BLaER1 (cell line): Measurements from ENCODE around the gene ZBTB20.
"Not testable (repeated sequence)": the region's sequence is repeated elsewhere in the genome, so short reads cannot be mapped to it uniquely, and the experiment has no call there.

Source experiments
- H3K27ac ChIP-seq: shearing (Covaris generic); formaldehyde crosslinking; 2 replicates; pipeline ENCODE4 v1.8.1; 2022
- H3K27me3 ChIP-seq: shearing (Covaris generic); formaldehyde crosslinking; 2 replicates; pipeline ENCODE4 v1.8.1; 2022
- H3K36me3 ChIP-seq: shearing (Covaris generic); formaldehyde crosslinking; 2 replicates; pipeline ENCODE4 v1.8.1; 2022
- H3K4me1 ChIP-seq: shearing (Covaris generic); formaldehyde crosslinking; 2 replicates; pipeline ENCODE4 v1.8.1; 2022
- H3K4me2 ChIP-seq: shearing (Covaris generic); formaldehyde crosslinking; 2 replicates; pipeline ENCODE4 v1.8.1; 2022
- H3K4me3 ChIP-seq: shearing (Covaris generic); formaldehyde crosslinking; 2 replicates; pipeline ENCODE4 v1.8.1; 2022
- H3K9ac ChIP-seq: shearing (Covaris generic); formaldehyde crosslinking; 2 replicates; pipeline ENCODE4 v1.8.1; 2022
- H3K9me3 ChIP-seq: shearing (Covaris generic); formaldehyde crosslinking; 2 replicates; pipeline ENCODE4 v1.8.1; 2022
- H4K20me1 ChIP-seq: shearing (Covaris generic); formaldehyde crosslinking; 2 replicates; pipeline ENCODE4 v1.8.1; 2022
- Cebpa-rat ChIP-seq: shearing (Covaris generic); IDR thresholded peaks from 2 replicates; pipeline ENCODE4 v1.8.1; 2022

The ZBTB20 gene

DNA sequence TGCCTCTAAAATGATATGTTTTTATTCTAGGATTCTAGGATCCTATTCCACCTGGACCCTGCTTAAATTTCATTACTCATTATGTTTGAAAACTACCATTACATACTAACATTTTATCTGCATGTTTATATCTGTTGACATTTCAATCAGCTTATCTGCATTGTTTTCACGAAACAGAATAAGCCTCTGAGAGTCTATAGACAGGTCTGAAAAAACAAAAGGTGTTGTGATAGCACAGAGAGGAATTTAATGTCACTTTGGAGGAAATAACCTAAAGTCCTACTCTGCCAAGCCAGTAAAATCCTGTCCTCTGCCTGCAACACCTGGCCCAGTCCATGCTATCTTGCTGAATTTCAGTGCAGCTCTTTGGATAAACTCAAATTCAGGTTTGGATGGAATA is 315.2 kb downstream of the ZBTB20 start:
- no peaks in the 10 kb centered on the region for H3K27me3 ChIP-seq
- no peaks in the 10 kb centered on the region for H4K20me1 ChIP-seq
- H3K4me1 ChIP-seq: no peaks in the 10 kb centered on the region
- no peak overlapping the region for H3K27ac ChIP-seq
- H3K9ac ChIP-seq: no peak overlapping the region
- H3K4me3 ChIP-seq: no peak overlapping the region
- no peak overlapping the region for H3K4me2 ChIP-seq
- no peaks in the 10 kb centered on the region for H3K36me3 ChIP-seq
- no peak for TF ChIP-seq Cebpa-rat
- no peaks in the 10 kb centered on the region for H3K9me3 ChIP-seq

DNA sequence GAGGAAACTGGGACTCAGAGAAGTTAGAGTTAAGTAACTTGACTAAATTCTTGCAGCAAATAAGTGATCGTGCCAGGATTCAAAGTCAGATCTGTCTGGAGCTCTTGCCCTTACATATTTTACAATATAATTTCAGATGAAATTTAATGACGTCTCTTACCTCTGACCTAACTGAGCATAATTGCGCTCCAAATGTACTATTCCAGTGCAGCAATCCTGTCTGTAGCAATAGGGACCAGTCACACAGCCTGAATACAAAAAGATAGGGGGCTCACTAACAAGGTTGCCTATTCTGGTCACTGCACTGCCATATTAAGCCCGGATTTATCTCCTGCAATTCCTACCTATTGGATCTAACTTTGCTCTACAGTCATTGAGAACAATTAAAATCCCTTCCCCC is 316.4 kb downstream of the ZBTB20 start:
- no peak overlapping the region for H3K4me3 ChIP-seq
- no peak overlapping the region for H3K27ac ChIP-seq
- no peaks in the 10 kb centered on the region for H3K36me3 ChIP-seq
- H3K9me3 ChIP-seq: no peaks in the 10 kb centered on the region
- H3K4me1 ChIP-seq: no peaks in the 10 kb centered on the region
- no peaks in the 10 kb centered on the region for H3K27me3 ChIP-seq
- H3K4me2 ChIP-seq: no peak overlapping the region
- no peaks in the 10 kb centered on the region for H4K20me1 ChIP-seq
- H3K9ac ChIP-seq: no peak overlapping the region
- TF ChIP-seq Cebpa-rat: no peak

DNA sequence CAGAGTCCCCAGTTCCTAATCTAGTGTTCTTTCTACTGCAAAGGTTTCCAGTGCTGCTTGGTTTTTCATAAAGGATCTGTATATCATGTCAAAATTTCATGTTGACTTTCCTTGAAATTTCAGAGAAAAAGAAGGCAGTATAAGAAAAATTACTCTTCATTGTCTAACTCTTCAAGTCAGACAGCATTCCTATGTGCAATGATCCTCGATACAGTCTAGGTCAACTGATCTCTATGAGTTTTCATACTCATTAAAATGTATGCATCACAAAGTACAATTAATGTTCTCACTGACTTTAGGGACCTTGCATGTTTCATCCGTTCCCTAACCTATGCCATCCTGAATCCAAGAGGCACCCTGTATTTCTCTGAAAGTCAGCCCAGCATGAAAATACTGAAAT is 317.3 kb downstream of the ZBTB20 start:
- Histone ChIP-seq H3K9me3 (no peaks in the 10 kb centered on the region), H3K4me2 (no peak overlapping the region), H3K27me3 (no peaks in the 10 kb centered on the region), H4K20me1 (no peaks in the 10 kb centered on the region), H3K4me1 (no peaks in the 10 kb centered on the region), H3K9ac (no peak overlapping the region), H3K4me3 (no peak overlapping the region), H3K36me3 (no peaks in the 10 kb centered on the region), H3K27ac (no peak overlapping the region)
- TF ChIP-seq Cebpa-rat: no peak

DNA sequence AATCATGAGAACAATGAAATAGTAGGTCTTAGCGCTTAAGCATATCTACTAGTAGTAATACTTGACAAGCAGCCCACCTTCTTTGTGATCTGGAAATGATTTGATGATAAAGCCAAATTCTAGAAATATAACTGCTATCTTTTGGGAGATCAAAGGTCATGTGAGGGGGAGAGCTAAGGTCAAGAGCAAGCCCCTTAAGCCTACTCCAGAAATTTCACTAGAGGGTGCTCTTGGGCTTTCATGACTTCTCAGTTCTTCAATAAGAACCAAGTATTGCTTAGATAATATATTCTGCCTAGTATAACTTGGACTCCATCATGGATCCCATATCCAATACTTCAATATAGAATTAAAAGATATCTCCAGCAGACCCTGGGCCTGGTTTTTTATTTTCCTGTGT is 319.6 kb downstream of the ZBTB20 start:
- H3K9me3 ChIP-seq: no peaks in the 10 kb centered on the region
- no peaks in the 10 kb centered on the region for H3K36me3 ChIP-seq
- H3K9ac ChIP-seq: no peak overlapping the region

DNA sequence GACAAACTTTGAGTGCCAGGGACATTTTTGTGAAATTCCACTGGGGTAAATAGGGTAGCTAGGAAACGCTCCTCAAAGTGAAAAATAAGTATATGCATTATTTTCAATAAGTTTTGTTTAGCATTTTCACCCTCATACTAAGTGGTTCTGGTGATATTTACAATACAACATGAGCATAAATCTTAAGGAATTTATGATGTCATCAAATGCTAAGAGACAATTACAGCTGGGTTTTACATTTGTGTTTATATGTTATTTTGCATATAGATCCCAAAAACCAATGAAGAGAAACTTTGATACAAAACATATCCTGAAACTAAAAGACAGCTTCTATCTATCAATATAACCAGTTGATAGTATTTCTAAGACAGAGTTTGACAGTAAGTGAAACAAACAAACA is 323.1 kb downstream of the ZBTB20 start:
- H3K9ac ChIP-seq: no peak overlapping the region
- no peaks in the 10 kb centered on the region for H3K36me3 ChIP-seq
- TF ChIP-seq Cebpa-rat: no peak
- H3K27ac ChIP-seq: no peak overlapping the region
- no peak overlapping the region for H3K4me3 ChIP-seq
- H3K4me2 ChIP-seq: no peak overlapping the region
- H3K9me3 ChIP-seq: no peaks in the 10 kb centered on the region
- H4K20me1 ChIP-seq: no peaks in the 10 kb centered on the region
- H3K27me3 ChIP-seq: no peaks in the 10 kb centered on the region
- no peaks in the 10 kb centered on the region for H3K4me1 ChIP-seq

More for the DNA sequence above, 319.6 kb downstream of the ZBTB20 start:
- H3K27me3 ChIP-seq: no peaks in the 10 kb centered on the region
- TF ChIP-seq Cebpa-rat: no peak
- no peak overlapping the region for H3K4me2 ChIP-seq
- no peaks in the 10 kb centered on the region for H3K4me1 ChIP-seq
- no peak overlapping the region for H3K4me3 ChIP-seq
- H4K20me1 ChIP-seq: no peaks in the 10 kb centered on the region
- H3K27ac ChIP-seq: no peak overlapping the region

DNA sequence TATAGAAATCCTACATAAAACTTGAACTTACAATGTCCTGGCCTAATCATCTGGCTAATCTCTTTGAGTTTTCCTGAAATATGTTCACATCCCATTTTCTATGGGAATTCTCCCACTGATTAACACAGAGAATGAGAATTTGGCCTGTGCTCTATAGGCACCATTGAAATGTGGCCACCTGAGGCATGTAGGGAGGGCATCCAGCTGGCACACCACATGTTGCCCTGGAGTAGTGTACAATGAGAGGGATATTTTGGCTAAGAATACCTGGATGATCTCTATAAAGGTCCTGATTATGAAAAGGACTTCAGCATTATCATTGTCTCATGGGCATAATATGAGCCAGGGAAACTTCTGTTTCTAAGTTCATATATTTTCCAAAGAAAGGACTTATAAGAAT is 324.0 kb downstream of the ZBTB20 start:
- H3K27ac ChIP-seq: no peak overlapping the region
- H3K4me3 ChIP-seq: no peak overlapping the region
- no peaks in the 10 kb centered on the region for H3K36me3 ChIP-seq
- no peak for TF ChIP-seq Cebpa-rat
- no peaks in the 10 kb centered on the region for H4K20me1 ChIP-seq
- H3K4me2 ChIP-seq: no peak overlapping the region
- no peaks in the 10 kb centered on the region for H3K27me3 ChIP-seq
- H3K4me1 ChIP-seq: no peaks in the 10 kb centered on the region
- no peak overlapping the region for H3K9ac ChIP-seq
- no peaks in the 10 kb centered on the region for H3K9me3 ChIP-seq

DNA sequence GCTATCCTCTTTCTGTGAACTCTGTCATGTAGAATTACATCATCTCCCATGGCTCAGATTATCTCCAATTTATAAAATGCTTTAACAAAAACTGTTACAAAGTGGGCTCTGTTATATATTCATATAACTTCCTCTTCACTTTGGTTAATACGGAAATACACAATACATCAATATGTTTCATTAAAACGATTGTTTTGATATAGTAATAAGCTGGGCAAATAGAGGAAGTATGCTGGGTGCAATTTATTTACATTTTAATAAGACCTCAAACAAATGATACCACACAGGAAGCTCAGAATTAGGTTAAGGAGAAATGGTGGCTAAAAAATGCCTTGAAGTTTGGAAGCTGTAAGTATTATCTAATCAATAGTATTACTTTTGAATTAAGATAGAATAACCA is 331.0 kb downstream of the ZBTB20 start:
- Histone ChIP-seq H3K9me3 (peaks cover 7% of the 10 kb centered on the region), H3K9ac (no peak overlapping the region), H3K4me3 (no peak overlapping the region), H3K27ac (no peak overlapping the region), H4K20me1 (no peaks in the 10 kb centered on the region), H3K27me3 (no peaks in the 10 kb centered on the region), H3K4me1 (no peaks in the 10 kb centered on the region; the same call in 1 of the 2 replicates), H3K36me3 (no peaks in the 10 kb centered on the region), H3K4me2 (no peak overlapping the region)
- TF ChIP-seq Cebpa-rat: no peak

DNA sequence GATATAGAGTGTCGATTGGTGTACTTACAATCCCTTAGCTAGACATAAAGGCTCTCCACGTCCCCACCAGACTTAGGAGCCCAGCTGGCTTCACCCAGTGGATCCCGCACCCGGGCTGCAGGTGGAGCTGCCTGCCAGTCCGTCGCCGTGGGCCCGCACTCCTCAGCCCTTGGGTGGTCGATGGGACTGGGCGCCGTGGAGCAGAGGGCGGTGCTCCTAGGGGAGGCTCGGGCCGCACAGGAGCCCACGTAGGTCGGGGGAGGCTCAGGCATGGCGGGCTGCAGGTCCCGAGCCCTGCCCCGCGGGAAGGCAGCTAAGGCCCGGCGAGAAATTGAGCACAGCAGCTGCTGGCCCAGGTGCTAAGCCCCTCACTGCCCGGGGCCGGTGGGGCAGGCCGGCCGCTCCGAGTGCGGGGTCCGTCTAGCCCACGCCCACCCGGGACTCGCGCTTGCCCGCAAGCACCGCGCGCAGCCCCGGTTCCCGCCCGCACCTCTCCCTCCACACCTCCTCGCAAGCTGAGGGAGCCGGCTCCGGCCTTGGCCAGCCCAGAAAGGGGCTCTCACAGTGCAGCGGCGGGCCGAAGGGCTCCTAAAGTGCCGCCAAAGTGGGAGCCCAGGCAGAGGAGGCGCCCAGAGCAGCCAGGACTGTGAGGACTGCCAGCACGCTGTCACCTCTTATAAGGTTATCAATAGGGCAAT is 334.4 kb downstream of the ZBTB20 start:
- H3K36me3 ChIP-seq, H3K4me1 ChIP-seq, H3K27ac ChIP-seq, H3K9me3 ChIP-seq, H4K20me1 ChIP-seq, H3K4me3 ChIP-seq, H3K9ac ChIP-seq, H3K27me3 ChIP-seq, H3K4me2 ChIP-seq: not testable (repeated sequence)

DNA sequence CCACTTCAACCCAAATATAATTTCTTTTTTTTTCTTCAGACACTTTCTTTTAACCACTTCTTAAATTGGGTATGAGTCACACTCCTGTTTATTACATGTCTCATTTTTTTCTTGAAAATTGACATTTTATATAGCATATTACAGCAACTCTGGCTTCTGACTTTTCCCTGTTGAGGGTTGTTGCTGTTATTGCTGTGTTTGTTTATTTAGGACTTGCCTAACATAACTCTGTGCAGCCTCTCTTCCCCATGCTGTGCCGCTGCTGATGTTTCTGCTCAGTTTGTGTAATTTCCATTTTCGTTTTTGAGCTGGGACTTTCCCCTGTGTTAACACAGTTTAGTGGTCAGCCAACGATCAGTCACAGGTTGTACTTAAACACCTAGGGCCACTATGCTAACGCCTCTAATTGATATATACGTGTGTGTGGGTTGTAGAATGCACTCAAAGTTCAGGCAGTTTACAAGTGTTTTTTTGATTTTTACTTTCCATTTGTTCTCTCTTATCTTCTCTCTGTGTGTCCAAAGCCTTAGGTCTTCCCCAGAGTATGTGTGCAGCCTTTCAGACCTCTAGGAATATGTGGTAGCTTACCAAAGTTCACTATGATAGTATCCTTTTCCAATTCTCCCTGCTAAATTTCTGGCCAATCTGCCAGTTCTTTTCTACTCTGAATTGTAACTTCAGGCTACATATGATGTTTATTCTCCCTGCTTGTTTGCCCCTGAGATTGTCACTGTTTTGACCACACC is 337.2 kb downstream of the ZBTB20 start:
- Histone ChIP-seq H3K27ac (no peak overlapping the region), H3K4me3 (no peak overlapping the region), H3K9ac (no peak overlapping the region), H3K4me1 (no peaks in the 10 kb centered on the region), H3K36me3 (no peaks in the 10 kb centered on the region), H3K9me3 (peaks cover 7% of the 10 kb centered on the region), H4K20me1 (no peaks in the 10 kb centered on the region), H3K27me3 (no peaks in the 10 kb centered on the region), H3K4me2 (no peak overlapping the region)
- no peak for TF ChIP-seq Cebpa-rat

DNA sequence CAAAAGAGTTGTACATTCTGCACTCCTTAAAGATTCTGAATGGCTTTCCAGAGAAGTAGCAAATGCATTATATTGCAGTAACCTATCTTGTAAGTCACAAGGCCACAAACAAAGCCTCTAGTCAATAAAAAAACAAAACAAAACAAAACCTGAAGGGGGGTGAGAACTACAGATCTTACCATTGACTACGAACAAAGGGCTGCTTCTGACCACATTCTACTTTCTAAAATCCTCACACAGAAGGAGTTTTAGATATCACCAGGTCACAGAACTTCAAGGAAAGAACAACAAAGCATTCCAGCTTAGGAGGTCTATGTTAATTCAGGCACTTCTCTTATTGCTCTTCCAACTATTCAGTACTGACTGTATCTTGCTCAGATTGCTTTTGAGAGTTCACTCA is 343.0 kb downstream of the ZBTB20 start:
- no peak overlapping the region for H3K4me3 ChIP-seq
- H4K20me1 ChIP-seq: no peaks in the 10 kb centered on the region
- no peak overlapping the region for H3K27ac ChIP-seq
- H3K4me2 ChIP-seq: no peak overlapping the region
- no peaks in the 10 kb centered on the region for H3K9me3 ChIP-seq
- H3K27me3 ChIP-seq: no peaks in the 10 kb centered on the region
- peaks cover 12% of the 10 kb centered on the region; the same call in 1 of the 2 replicates for H3K4me1 ChIP-seq
- H3K9ac ChIP-seq: no peak overlapping the region
- no peaks in the 10 kb centered on the region for H3K36me3 ChIP-seq
- no peak for TF ChIP-seq Cebpa-rat
